Left lobe of liver (tissue), 2 donors: Measurements from ENCODE around the gene MED12. TPM values are rescaled to one million over a fixed set of nuclear protein-coding genes. Genes with fewer than 3 reads are reported as not detected.

Source experiments
- ATAC-seq: fragments of 200-7000 bp; cut with Tn5 transposase; one replicate; pipeline ENCODE4 v1.9.1; 2020; ENCODE audit warnings: mild to moderate bottlenecking, moderate library complexity
- DNase-seq: peaks from one replicate; pipeline ENCODE4 v3.0.0-alpha.2; 2020; ENCODE audit warnings: low spot score
- total RNA-seq: library from RNA; stranded (reverse); gene quantifications from one replicate; pipeline ENCODE4 v1.2.1, GENCODE V29; 2021
- donor health status: DM: no; HTN: no; CAD: no; lungs with moderate emphysema.
- donor health status: DM: no; HTN: yes; CAD: no.

Gene MED12
- total RNA-seq, 1 donor from 2014 or later: 9.6 TPM

GRCh38 chrX:71184803-71185495 lies 66.6 kb downstream of the MED12 start:
- ATAC-seq: peak; percentile 74
- DNase-seq: peak; percentile 87

GRCh38 chrX:71191248-71191647 lies 72.9 kb downstream of the MED12 start:
- DNase-seq (no peak), ATAC-seq (no peak)

Other genes starting within 250 kb of the MED12 start
- not detected for gene TEX11, start 209.9 kb upstream of the MED12 start, total RNA-seq
- gene SLC7A3, start 187.5 kb upstream of the MED12 start, total RNA-seq: 0.08 TPM
- gene SNX12, start 50.3 kb upstream of the MED12 start, total RNA-seq: 19.4 TPM
- 13.2 TPM for gene FOXO4, start 22.7 kb upstream of the MED12 start, total RNA-seq
- not detected for gene CXorf65, start 11.9 kb upstream of the MED12 start, total RNA-seq
- gene IL2RG, start 7.0 kb upstream of the MED12 start, total RNA-seq: 1.9 TPM
- gene NLGN3, start 26.2 kb downstream of the MED12 start, total RNA-seq: 0.20 TPM
- gene GJB1, start 104.6 kb downstream of the MED12 start, total RNA-seq: 255 TPM
- gene ZMYM3, start 135.5 kb downstream of the MED12 start, total RNA-seq: 14.8 TPM
- 86.8 TPM for gene NONO, start 165.0 kb downstream of the MED12 start, total RNA-seq
- 1.0 TPM for gene ITGB1BP2, start 183.2 kb downstream of the MED12 start, total RNA-seq
- 13.2 TPM for gene TAF1, start 247.8 kb downstream of the MED12 start, total RNA-seq